HK-2 (cell line): Measurements from ENCODE around the gene BACH1.
"Not testable (repeated sequence)": the region's sequence is repeated elsewhere in the genome, so short reads cannot be mapped to it uniquely, and the experiment has no call there.

Experiments
- DNase-seq: peaks from one replicate; pipeline ENCODE4 v3.0.0-alpha.2; 2018; ENCODE audit not compliant: unreplicated experiment

The BACH1 gene

DNA sequence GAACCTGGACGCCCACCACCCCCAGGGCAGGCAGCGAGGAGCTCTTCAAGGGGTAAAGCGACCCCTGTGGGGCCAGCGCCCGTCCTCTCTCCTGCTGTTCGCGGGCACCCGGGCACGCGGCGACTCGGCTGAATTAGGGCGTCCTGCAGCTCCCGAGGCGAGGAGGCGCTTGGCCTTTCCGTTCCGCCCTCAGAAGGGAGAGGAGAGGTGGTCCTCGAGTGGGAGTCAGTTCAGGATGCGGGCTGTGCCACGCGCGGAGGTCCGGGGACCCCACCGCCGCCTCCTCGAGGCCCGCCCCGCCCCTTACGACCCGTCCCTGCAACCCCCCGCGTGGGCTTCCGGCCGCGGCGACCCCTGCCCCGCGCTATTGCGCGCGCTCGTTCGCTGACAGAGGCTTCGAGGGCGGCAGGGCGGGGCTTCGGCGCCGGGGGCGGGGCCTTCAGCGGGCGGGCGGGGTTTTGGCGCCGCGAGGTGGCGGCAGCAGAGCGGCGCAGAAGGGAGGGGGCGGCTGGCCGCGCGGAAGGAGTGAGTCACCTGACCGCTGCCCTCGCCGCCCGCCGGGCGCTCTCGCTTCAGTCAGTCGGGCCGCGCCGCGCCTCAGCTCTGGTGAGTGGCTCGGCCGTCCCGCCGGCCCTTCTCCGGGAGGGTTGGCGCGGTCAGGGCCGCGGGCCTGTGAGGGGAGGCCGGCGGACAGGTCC lies at the start of gene BACH1:
TSS of gene BACH1 (plus strand) at position 575 of the 698 bp plus-strand sequence. CDS start 22,359 bp downstream, outside the sequence.
- peak; percentile 82 for DNase-seq

GRCh38 chr21:29249289-29249688 lies 49.4 kb upstream of the BACH1 start:
- DNase-seq, result not testable (repeated sequence)

GRCh38 chr21:29250636-29251035 lies 48.1 kb upstream of the BACH1 start:
- no peak for DNase-seq

GRCh38 chr21:29253861-29254260 lies 44.9 kb upstream of the BACH1 start:
- DNase-seq, result not testable (repeated sequence)

DNA sequence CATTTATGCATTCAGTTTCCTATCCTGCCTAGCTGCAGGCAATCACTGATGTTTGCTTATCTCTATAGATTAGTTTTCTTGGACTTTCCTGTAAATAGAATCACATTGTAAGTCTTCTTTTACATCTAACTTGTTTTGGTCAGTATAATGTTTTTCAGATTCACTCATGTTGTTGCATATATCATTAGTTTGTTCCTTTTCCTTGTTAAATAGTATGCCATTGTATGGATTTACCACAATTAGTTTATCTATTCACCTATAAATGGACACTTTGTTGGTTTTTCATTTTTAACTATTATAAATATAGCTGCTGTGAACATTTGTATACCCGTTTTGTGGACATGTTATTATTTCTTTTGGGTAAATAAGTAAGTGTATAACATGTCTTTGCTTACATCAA lies 44.2 kb upstream of the BACH1 start:
- no peak for DNase-seq

DNA sequence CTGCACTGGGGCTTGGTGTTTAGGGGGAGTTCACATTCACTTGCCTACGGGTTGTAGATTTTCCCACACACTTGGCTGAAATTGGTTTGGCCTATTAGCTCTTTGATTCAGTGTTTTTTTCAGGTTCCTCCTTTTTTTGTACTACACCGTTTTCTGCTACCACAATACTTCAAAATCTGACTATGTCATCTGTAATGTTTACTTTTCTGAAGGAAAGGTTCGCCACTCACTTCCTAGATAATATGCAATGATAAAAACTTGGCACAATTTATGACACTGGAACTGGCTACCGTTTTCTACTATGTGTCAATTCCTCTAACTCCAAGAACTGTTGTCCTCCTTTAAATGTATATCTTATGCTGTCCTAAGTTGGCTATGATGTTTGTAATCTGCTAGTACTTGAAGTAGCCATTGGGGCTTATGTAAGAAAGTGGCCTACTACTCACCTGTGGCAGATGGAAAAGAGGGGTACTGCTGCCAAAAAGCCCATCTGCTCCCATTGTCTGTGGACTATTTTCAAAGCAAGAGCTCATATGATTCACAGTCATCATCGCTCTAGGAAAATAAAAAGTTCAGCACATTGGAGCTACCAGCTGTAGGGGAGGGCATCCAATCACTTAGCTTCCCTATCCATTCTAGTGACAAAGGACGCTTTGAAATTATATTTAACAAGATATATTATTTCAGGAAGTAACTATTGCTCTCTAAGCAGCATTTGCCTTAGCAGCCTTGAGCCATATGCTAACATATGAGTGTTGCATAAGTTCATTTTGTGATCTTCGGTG lies 42.4 kb upstream of the BACH1 start:
- DNase-seq, result no peak

- no peak for DNase-seq
These were observed 41.0 kb upstream of the BACH1 start for GRCh38 chr21:29257701-29258100.

GRCh38 chr21:29258626-29259338 lies 39.9 kb upstream of the BACH1 start:
- DNase-seq, result peak; percentile 17

- no peak for DNase-seq
These were observed 38.3 kb upstream of the BACH1 start for GRCh38 chr21:29260461-29260860.

DNA sequence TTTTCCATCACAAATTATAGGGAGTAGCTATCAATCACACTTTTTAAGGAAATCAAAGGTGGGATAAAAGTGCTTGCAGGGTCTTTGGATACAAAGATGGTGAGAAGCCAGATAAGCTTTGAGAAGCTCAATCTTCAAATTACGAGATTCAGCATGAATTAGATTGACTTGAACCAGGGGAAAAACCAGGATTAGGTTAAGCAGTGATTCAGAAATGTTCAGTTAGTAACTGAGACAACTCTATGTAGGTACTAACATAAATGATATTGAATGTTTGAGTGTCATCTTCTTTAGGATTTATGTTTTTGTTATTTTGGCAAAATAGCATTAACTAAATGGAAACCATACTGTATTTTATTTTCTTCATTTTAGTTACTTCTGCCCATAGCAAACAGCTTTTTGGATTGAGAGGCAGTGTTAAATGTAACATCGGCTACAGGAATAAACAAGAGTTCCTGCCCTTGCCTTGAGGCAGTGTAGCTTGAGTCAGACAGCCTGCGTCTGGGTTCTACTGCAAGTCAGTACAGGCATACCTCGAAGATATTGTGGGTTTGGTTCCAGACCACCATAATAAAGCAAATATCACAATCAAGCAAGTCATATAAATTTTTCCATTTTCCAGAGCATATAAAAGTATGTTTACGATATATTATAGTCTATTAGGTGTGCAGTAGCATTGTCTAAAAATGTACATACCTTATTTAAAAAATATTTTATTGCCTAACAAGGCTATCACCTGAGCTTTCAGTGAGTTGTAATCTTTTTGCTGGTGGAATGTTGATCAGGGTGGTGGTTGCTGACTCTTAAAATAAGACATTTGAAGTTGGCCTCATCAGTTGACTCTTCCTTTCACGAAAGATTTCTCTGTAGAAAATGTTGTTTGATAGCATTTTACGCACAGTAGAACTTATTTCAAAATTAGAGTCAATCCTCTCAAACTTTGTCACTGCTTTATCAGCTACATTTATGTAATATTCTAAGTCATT lies 36.9 kb upstream of the BACH1 start:
- DNase-seq, result no peak

DNA sequence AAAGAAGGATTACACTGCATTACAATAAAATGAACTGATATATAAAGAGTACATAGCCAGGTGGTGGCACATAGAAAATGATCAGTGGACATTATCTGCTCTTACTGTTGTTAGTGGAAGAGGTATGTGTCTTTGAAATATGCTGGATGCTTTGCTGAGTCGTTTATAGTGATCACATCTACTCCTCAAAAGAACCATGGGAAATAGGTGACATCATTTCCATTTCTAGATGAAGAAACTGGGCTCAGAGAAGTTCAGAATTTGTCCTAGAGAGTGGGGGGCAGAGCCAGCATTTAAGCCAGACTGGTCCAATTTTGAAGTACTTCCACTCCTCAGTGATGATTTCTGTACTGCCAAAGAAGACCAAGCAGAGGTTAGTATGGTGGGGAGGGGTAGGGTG lies 34.0 kb upstream of the BACH1 start:
- DNase-seq, result no peak

DNA sequence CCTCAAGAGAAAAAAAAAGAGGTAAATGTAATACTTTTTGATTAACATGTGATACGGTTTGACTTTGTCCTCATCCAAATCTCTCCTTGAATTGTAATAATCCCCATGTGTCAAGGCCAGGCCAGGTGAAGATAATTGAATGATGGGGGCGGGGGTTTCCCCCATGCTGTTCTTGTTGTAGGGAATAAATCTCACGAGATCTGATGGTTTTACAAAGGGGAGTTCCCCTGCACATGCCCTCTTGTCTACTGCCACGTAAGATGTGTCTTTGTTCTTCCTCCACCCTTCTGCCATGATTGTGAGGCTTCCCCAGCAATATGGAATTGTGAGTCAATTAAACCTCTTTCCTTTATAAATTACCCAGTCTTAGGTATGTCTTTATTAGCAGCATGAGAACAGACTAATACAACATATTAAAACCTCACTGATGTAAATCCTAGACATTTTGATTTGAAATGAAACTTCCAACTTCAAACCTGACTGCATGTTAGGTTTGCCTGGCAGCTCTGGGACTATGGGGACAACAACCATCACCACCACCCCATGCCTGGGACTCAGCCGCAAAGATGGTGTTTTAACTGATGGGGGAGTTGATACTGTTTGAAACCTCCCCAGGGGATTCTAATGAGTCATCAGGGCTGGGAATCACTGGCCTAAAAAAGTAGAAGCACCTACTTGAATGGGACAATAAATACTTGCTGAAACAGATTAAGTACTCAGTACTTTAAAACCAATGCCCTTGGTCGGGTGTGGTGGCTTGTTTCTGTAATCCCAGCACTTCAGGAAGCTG lies 32.8 kb upstream of the BACH1 start:
- DNase-seq, result no peak

GRCh38 chr21:29267666-29268065 lies 31.1 kb upstream of the BACH1 start:
- no peak for DNase-seq

- DNase-seq, result no peak
These were observed 26.8 kb upstream of the BACH1 start for GRCh38 chr21:29271927-29272333.

DNA sequence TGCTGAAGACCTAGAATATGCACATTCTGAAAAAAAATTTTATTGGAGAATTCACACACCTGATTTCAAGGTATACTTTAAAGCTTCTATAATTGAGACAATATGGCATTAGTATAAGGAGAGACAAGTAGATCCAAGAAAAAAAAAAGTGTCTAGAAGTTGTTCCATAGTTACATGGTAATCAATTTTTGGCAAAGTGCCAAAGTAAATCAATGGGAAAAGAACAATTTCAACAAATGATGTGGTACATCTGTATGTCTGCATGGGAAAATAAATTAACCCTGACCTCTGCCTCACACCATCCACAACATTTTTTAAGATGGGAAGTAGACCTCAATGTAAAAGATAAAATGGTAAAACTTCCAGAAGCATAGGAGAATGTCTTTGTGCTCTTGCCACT lies 21.3 kb upstream of the BACH1 start:
- no peak for DNase-seq

DNA sequence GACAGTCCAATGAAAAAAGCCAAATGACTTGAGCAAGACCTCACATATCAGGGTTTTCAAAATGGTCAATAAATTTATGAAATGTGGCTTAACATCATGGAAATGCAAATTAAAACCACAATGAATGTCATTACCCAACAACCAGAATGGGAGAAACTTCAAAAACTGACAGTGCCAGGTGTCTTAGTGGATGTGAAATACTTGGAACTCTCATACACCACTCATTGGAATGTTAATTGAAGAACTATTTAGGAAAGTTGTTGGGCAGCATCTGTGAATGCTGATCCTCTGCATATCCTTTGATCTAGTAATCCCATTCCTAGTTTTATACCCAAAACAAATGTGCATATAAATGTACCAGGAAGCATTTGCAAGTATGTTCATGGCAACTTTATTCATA lies 19.2 kb upstream of the BACH1 start:
- DNase-seq, result no peak

DNA sequence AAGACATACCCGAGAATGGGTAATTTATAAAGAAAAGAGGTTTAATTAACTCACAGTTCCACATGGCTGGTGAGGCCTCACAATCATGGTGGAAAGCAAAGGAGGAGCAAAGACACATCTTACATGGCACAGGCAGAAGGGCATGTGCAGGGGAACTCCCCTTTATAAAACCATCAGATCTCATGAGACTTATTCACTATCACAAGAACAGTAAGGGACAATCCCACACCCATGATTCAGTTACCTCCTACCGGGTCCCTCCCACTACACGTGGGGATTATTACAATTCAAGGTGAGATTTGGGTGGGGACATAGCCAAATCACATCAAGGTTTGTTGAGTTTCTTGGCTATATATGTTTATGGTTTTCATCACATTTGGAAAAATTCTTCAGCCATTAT lies 16.9 kb upstream of the BACH1 start:
- not testable (repeated sequence) for DNase-seq

- DNase-seq, result no peak
These were observed 11.3 kb upstream of the BACH1 start for GRCh38 chr21:29287383-29287782.

DNA sequence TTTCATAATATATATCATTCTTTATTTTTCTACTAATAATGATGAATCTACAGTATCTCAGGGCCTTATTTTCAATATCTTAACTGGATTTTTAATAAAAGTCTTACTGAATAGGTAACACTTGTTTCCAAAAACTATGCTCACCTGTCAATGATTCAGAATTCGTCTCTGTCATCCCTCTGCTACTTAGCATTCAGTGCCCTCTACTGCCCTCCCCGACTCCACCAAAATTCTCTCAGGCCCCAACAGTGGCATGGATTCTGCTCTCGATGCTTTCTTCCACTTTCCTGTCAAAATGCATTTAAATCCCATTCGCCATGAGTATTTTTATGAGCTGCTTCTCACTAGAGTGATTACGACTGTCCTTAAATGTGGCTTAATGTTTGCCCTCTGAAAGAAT lies 10.5 kb upstream of the BACH1 start:
- no peak for DNase-seq

- DNase-seq, result no peak
These were observed 9.4 kb upstream of the BACH1 start for GRCh38 chr21:29289317-29289716.

DNA sequence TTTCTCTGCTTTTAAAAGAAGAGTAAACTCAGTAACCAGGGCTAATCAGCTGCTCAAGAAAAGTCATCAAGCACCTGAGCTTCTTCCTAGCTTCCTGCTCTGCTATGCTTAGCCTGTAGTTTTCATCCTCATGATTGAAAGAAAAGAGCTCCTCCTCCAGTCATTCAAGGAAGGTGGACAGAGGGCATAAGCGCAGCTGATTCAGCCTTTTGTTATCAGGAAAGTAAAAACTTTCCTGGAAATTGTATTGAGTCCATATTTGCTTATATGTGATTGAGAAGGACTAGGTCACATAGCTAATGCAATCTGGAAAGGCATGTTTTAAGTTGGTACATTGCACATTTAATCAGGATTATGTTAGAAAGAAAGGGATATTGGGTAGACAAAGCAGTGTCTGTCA lies 8.5 kb upstream of the BACH1 start:
- no peak for DNase-seq
